ENCODE data around the gene MYL4. TPM values are rescaled to one million over a fixed set of nuclear protein-coding genes. Genes with fewer than 3 reads are reported as not detected.

The MYL4 gene
- total and polyA plus RNA-seq, 10 of the 15 experiments (the other 5 are each of a cell fraction or from before 2014, with no cell fraction given) = 0.23 to 1.6 (median 0.58) TPM; not detected in 3

- Histone ChIP-seq H3K36me3 (ENCODE audit: control insufficient read depth in 2 of 2, insufficient read depth in 2 of 2, low read length in 1 of 2) (no peaks in the 10 kb centered on the region), H3K9ac (ENCODE audit: control insufficient read depth, insufficient read depth, low read length) (peak overlapping the region; percentile 59), H3K4me1 (ENCODE audit: control insufficient read depth, insufficient read depth, low read length) (peaks cover 4% of the 10 kb centered on the region), H3K4me2 (ENCODE audit: control insufficient read depth, insufficient read depth) (peak overlapping the region; percentile 76), H3K9me3 (replicated peaks; ENCODE audit: control insufficient read depth, insufficient read depth, low read length) (no peaks in the 10 kb centered on the region; the same call in 2 of the 3 replicates), H3K27me3 (replicated peaks in 1 of 2; ENCODE audit: control insufficient read depth in 2 of 2, insufficient read depth in 2 of 2, low read length in 1 of 2) (no peaks in the 10 kb centered on the region), H2AFZ (ENCODE audit: control insufficient read depth, low read depth, low read length) (peak overlapping the region; percentile 89), H4K20me1 (ENCODE audit: control insufficient read depth, insufficient read depth) (no peaks in the 10 kb centered on the region; the same call in 1 of the 2 replicates), H3K79me2 (ENCODE audit: control insufficient read depth, insufficient read depth, low read length) (peaks cover 40% of the 10 kb centered on the region), H3K4me3 (peak overlapping the region; percentile 50), H3K27ac (ENCODE audit: control insufficient read depth, insufficient read depth) (peak overlapping the region; percentile 54; the same call in 1 of the 2 replicates)
- no peak for FAIRE-seq
- SMC1A ChIA-PET (ENCODE audit: uncharacterized antibody, unreplicated experiment) = interaction anchor here (0.7 to 5.3 kb wide), 8 partner anchors 10 to 134 kb away, joined by 3 to 70 read pairs (median 4); partner anchors contain the start of genes EFCAB13 and MYL4
- DNase-seq (ENCODE audit: low read depth, low spot score) = no peak
- CTCF ChIA-PET = interaction anchor here (1.4 to 3.3 kb wide), 5 partner anchors 9 to 126 kb away, joined by 6 to 15 read pairs (median 12); no protein-coding TSS in a partner anchor
- no peak for ATAC-seq
- in situ Hi-C loops (cut with MboI) = no loop called here
- intact Hi-C loops (cut with micrococcal nuclease; ENCODE audit: unreplicated experiment) = loop anchor here (2.0 kb wide), 1 partner anchor 15 kb away; no protein-coding TSS in a partner anchor
- RAD21 ChIA-PET (ENCODE audit: unreplicated experiment) = interaction anchor here (0.9 to 2.0 kb wide), 8 partner anchors 9 to 460 kb away, joined by 3 to 9 read pairs (median 4); partner anchors contain the start of gene KPNB1
- TF ChIP-seq IKZF2 (IDR thresholded peaks at IDR 0.05) (peak in 1 of 2 experiments; percentile 11; a peak in 1 of 4 replicates), BRCA1 (IDR thresholded peaks at IDR 0.05; ENCODE audit: low read depth, low read length) (no peak)
- BruUV-seq (replicated peaks) = TSS peak; percentile 97
- 20% methylated on average over 5 of the region's 5 CpGs for whole genome bisulfite sequencing (ENCODE audit: insufficient coverage, insufficient replicate concordance, low lambda C conversion rate, missing lambda C conversion rate)
- POLR2A ChIA-PET = interaction anchor here (0.5 to 5.1 kb wide), 10 partner anchors 10 to 1321 kb away, joined by 3 to 46 read pairs (median 4); partner anchors contain the start of gene EFCAB13
Measured at GRCh38 chr17:47189732-47190237, 19.4 kb upstream of the MYL4 start.

- TF ChIP-seq MLLT1 (IDR thresholded peaks at IDR 0.05) = peak; percentile 25; the same call in 1 of the 2 replicates
- no peak for TF ChIP-seq SRF (IDR thresholded peaks at IDR 0.05; ENCODE audit: low read depth in 2 of 2, low read length in 2 of 2)
- in situ Hi-C loops (cut with MboI) (no loop called here), intact Hi-C loops (cut with micrococcal nuclease; ENCODE audit: unreplicated experiment) (no loop called here)
- Histone ChIP-seq H2AFZ (ENCODE audit: control insufficient read depth, low read depth, low read length) (no peak overlapping the region), H3K4me1 (ENCODE audit: control insufficient read depth, insufficient read depth, low read length) (peaks cover 4% of the 10 kb centered on the region), H4K20me1 (ENCODE audit: control insufficient read depth, insufficient read depth) (no peaks in the 10 kb centered on the region; the same call in 1 of the 2 replicates), H3K9me3 (replicated peaks; ENCODE audit: control insufficient read depth, insufficient read depth, low read length) (no peaks in the 10 kb centered on the region; the same call in 2 of the 3 replicates), H3K4me2 (ENCODE audit: control insufficient read depth, insufficient read depth) (no peak overlapping the region), H3K27me3 (replicated peaks in 1 of 2; ENCODE audit: control insufficient read depth in 2 of 2, insufficient read depth in 2 of 2, low read length in 1 of 2) (no peaks in the 10 kb centered on the region), H3K79me2 (ENCODE audit: control insufficient read depth, insufficient read depth, low read length) (peaks cover 37% of the 10 kb centered on the region), H3K4me3 (no peak overlapping the region), H3K36me3 (ENCODE audit: control insufficient read depth in 2 of 2, insufficient read depth in 2 of 2, low read length in 1 of 2) (no peaks in the 10 kb centered on the region), H3K27ac (ENCODE audit: control insufficient read depth, insufficient read depth) (no peak overlapping the region), H3K9ac (ENCODE audit: control insufficient read depth, insufficient read depth, low read length) (no peak overlapping the region)
- 89% methylated on average over 4 of the region's 4 CpGs for WGBS (ENCODE audit: insufficient coverage, insufficient replicate concordance, low lambda C conversion rate, missing lambda C conversion rate)
- POLR2A ChIA-PET = interaction anchor here (0.8 to 5.1 kb wide), 5 partner anchors 9 to 96 kb away, joined by 4 to 46 read pairs (median 11); no protein-coding TSS in a partner anchor
- no peak for FAIRE-seq
- DNase-seq (ENCODE audit: low read depth, low spot score) = no peak
- RAD21 ChIA-PET (ENCODE audit: unreplicated experiment) = interaction anchor here (1.0 to 2.0 kb wide), 6 partner anchors 8 to 460 kb away, joined by 3 to 9 read pairs (median 6); partner anchors contain the start of gene KPNB1
- ATAC-seq = no peak
- SMC1A ChIA-PET (ENCODE audit: uncharacterized antibody, unreplicated experiment) = interaction anchor here (0.8 to 5.3 kb wide), 8 partner anchors 8 to 134 kb away, joined by 3 to 70 read pairs (median 4); partner anchors contain the start of genes EFCAB13 and MYL4
- BruUV-seq (replicated peaks) = no TSS peak
- CTCF ChIA-PET = interaction anchor here (1.0 to 3.3 kb wide), 7 partner anchors 9 to 430 kb away, joined by 3 to 15 read pairs (median 7); no protein-coding TSS in a partner anchor
Measured at GRCh38 chr17:47190243-47190642, 18.9 kb upstream of the MYL4 start.

Measured in GM12878 (cell line).